Measurements from ENCODE around the gene SIAE.

Gene SIAE

DNA sequence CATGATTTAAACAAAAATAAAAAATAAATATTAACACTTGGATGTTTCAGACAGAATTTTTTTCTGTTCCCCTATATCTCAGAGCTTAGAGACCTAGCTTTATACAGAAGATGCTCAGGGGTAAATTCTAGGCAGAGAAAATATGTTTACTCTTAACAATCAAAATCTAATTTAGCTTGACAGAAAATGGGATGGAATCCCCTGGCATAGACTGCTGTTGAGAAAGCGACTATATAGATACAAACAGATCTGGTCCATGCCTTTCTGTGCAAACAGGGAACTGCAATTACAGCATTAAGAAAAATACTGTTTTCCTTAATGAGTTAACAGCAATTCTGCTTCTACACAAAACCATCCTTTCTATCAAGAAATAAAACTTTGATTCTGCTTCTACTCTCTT is 14.6 kb downstream of the SIAE start:
- H3K36me3 ChIP-seq (ENCODE audit: control insufficient read depth, insufficient read depth, low read length), result no peaks in the 10 kb centered on the region
- H3K9ac ChIP-seq (ENCODE audit: low read length), result no peak overlapping the region
- H3K27me3 ChIP-seq (ENCODE audit: control insufficient read depth, insufficient read depth, low read length), result no peaks in the 10 kb centered on the region
- H3K9me3 ChIP-seq (ENCODE audit: control insufficient read depth, low read length), result no peaks in the 10 kb centered on the region
- H3K4me1 ChIP-seq (ENCODE audit: control insufficient read depth, insufficient read depth, low read length), result no peaks in the 10 kb centered on the region
- no peak overlapping the region for H3K4me3 ChIP-seq (ENCODE audit: low read length)

DNA sequence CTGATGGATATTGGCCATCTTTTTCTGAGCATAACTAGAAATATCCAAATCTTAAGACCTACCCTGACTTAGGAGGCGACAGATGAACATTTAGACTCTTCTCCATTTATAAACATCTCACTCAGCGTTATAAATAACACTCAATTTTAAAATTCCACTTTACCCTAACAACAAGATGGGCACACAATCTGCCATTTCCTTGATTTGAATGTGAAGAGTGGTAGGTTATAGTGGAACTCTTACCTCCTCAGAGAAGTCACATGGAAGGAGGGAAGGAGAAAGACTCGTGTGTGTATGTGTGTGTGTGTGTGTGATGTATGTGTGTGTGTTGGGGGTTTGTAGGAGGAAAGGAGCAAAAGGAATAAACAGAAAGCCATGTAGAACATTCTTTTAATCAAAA is 15.0 kb downstream of the SIAE start:
- Histone ChIP-seq H3K27me3 (ENCODE audit: control insufficient read depth, insufficient read depth, low read length) (no peaks in the 10 kb centered on the region), H3K4me3 (ENCODE audit: low read length) (no peak overlapping the region), H3K36me3 (ENCODE audit: control insufficient read depth, insufficient read depth, low read length) (no peaks in the 10 kb centered on the region), H3K9me3 (ENCODE audit: control insufficient read depth, low read length) (no peaks in the 10 kb centered on the region), H3K9ac (ENCODE audit: low read length) (no peak overlapping the region), H3K4me1 (ENCODE audit: control insufficient read depth, insufficient read depth, low read length) (no peaks in the 10 kb centered on the region)

DNA sequence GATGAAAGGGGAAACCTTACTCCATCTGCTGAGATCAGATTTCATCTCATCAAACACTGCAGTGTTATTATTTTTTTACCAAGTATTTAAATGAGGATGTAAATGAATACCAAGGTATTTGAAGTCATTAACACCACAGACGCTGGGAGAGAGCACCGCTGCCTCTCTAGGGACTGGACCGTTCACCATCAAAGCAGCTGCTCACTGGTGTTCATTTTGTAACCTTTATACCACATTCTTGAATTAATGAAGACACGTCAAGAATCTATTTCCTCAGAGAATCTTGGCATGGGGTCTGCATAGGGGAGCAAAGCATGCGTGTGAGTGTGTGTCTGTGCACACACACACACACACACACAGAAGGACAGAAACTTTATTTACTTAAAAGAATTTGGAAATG is 15.6 kb downstream of the SIAE start:
- H3K4me3 ChIP-seq (ENCODE audit: low read length), result no peak overlapping the region
- no peaks in the 10 kb centered on the region for H3K4me1 ChIP-seq (ENCODE audit: control insufficient read depth, insufficient read depth, low read length)
- H3K9ac ChIP-seq (ENCODE audit: low read length), result no peak overlapping the region
- H3K9me3 ChIP-seq (ENCODE audit: control insufficient read depth, low read length), result no peaks in the 10 kb centered on the region
- H3K27me3 ChIP-seq (ENCODE audit: control insufficient read depth, insufficient read depth, low read length), result no peaks in the 10 kb centered on the region
- no peaks in the 10 kb centered on the region for H3K36me3 ChIP-seq (ENCODE audit: control insufficient read depth, insufficient read depth, low read length)

DNA sequence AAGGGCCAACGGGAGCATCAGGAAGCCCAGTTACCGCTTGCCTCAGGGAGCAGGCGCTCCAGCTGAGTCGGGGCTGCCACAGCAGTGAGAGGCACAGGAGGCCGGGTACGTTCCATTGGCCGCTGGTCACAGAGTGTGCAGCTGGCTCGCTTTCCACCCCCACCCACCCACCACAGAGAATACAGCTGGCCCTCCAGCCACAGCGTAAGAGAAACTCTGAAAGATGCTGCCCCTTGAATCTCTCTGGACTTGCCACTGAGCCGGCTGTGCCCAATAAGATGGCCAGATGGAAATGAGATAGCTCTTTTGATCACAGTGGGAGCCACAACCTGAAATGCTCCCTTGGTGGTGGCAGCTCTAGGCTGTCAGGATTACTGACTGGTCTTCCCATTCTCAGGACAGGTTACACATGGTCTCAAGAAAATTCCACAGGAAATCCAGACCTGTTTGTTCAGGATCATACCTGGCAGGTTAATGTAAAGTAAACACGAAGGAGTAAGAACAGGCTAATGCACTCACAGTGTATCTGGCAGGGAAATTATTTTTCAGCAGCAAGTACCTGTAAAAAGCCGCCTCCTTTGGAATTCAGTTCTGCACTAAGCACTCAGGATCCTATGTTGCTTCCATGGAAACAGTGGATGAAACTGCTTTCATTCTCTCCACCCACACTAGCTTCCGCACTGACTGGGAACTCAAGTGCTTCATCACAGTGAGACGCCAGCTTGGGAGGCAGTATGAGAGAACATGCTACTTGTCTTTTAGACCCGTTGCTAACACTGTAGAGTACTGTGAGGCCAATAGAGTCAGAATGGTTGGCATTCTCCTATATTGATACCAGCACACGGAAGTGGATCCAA is 16.5 kb downstream of the SIAE start:
- H3K4me1 ChIP-seq (ENCODE audit: control insufficient read depth, insufficient read depth, low read length), result no peaks in the 10 kb centered on the region
- H3K36me3 ChIP-seq (ENCODE audit: control insufficient read depth, insufficient read depth, low read length), result no peaks in the 10 kb centered on the region
- no peak overlapping the region for H3K4me3 ChIP-seq (ENCODE audit: low read length)
- H3K9me3 ChIP-seq (ENCODE audit: control insufficient read depth, low read length), result no peaks in the 10 kb centered on the region
- no peak overlapping the region for H3K9ac ChIP-seq (ENCODE audit: low read length)
- H3K27me3 ChIP-seq (ENCODE audit: control insufficient read depth, insufficient read depth, low read length), result no peaks in the 10 kb centered on the region

DNA sequence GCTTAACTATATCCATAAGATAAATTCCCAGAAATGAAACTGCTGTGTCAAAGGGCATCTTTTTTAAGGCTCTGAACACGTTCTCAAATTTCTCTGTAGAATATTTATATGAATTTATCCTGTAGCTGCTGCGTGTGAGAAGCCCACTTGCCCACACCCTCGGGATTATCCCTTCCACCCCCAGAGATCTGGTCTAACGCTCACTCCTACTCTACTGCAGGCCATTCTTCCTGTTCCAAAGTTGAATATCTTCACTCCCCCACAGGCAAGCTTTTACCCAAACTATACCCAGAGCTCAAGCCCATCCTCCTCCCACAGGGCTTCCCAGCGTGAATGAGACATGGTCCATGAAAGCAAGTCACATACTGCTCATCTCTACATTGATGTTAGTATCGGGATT is 24.9 kb downstream of the SIAE start:
- Histone ChIP-seq H3K36me3 (ENCODE audit: control insufficient read depth, insufficient read depth, low read length) (no peaks in the 10 kb centered on the region), H3K4me3 (ENCODE audit: low read length) (no peak overlapping the region), H3K9me3 (ENCODE audit: control insufficient read depth, low read length) (no peaks in the 10 kb centered on the region), H3K4me1 (ENCODE audit: control insufficient read depth, insufficient read depth, low read length) (peaks cover 5% of the 10 kb centered on the region), H3K27me3 (ENCODE audit: control insufficient read depth, insufficient read depth, low read length) (no peaks in the 10 kb centered on the region), H3K9ac (ENCODE audit: low read length) (no peak overlapping the region)

DNA sequence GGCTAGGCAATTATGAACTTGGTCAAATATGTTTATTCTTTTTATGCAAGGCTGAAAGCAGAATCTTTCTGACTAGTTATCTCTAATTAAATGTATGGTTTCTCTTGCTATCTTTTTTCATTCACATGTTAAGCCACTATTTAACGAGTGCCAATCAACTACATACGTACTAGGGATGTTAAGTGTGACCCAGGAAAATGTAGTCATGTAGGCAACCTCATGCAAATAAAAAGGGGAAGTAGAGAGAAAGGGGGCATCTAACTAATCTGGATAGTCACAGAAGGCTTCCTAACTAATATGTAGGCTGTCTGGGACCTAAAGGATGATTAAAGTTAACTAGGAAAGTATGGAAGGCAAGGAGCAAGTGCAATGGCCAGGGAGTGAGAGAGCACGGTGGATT is 27.4 kb downstream of the SIAE start:
- H3K36me3 ChIP-seq (ENCODE audit: control insufficient read depth, insufficient read depth, low read length), result no peaks in the 10 kb centered on the region
- H3K9me3 ChIP-seq (ENCODE audit: control insufficient read depth, low read length), result no peaks in the 10 kb centered on the region
- H3K4me1 ChIP-seq (ENCODE audit: control insufficient read depth, insufficient read depth, low read length), result peaks cover 5% of the 10 kb centered on the region
- H3K9ac ChIP-seq (ENCODE audit: low read length), result no peak overlapping the region
- H3K4me3 ChIP-seq (ENCODE audit: low read length), result no peak overlapping the region
- no peaks in the 10 kb centered on the region for H3K27me3 ChIP-seq (ENCODE audit: control insufficient read depth, insufficient read depth, low read length)

DNA sequence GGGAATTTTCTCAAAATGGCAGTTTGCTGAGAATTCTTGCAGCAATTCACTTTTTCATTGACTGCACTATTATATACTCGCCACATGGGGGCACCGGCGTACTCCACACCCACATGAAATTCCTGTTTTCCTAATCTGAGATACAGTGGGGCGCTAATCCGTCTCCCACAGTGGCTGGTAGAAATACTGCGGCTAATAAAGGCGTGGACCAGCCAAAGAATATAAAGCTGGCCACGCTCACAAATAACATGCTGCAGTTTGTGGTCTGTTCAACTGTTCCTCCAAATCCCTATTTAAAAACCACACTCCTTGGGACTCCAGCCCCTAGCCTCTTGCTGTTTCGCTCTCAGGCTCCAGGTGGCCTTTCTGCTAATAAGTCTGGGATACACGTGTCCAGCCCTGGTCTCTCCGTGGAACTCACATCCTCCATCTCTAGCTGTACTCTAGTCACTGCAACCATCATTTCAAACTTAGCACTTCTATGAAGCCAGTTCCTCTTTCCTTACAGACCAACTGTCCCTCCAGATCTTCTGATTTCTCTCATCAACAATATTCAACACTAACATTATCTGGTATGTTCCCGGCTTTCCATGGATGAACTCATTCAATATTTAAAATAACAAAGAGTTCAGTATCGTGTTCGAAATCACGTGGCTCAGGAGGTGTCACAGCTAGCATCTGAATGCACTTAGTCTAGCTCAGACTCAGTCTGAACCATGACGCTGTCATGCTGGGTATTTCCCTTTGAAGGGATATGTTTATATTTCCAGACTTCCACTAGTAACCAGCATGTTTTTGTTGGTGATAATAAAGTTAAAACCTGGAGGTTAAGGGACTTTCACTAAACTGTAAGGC is 28.9 kb downstream of the SIAE start:
- Histone ChIP-seq H3K27me3 (ENCODE audit: control insufficient read depth, insufficient read depth, low read length) (no peaks in the 10 kb centered on the region), H3K4me1 (ENCODE audit: control insufficient read depth, insufficient read depth, low read length) (peaks cover 5% of the 10 kb centered on the region), H3K9ac (ENCODE audit: low read length) (peak overlapping the region; percentile 24), H3K4me3 (ENCODE audit: low read length) (no peak overlapping the region), H3K9me3 (ENCODE audit: control insufficient read depth, low read length) (no peaks in the 10 kb centered on the region), H3K36me3 (ENCODE audit: control insufficient read depth, insufficient read depth, low read length) (no peaks in the 10 kb centered on the region)

DNA sequence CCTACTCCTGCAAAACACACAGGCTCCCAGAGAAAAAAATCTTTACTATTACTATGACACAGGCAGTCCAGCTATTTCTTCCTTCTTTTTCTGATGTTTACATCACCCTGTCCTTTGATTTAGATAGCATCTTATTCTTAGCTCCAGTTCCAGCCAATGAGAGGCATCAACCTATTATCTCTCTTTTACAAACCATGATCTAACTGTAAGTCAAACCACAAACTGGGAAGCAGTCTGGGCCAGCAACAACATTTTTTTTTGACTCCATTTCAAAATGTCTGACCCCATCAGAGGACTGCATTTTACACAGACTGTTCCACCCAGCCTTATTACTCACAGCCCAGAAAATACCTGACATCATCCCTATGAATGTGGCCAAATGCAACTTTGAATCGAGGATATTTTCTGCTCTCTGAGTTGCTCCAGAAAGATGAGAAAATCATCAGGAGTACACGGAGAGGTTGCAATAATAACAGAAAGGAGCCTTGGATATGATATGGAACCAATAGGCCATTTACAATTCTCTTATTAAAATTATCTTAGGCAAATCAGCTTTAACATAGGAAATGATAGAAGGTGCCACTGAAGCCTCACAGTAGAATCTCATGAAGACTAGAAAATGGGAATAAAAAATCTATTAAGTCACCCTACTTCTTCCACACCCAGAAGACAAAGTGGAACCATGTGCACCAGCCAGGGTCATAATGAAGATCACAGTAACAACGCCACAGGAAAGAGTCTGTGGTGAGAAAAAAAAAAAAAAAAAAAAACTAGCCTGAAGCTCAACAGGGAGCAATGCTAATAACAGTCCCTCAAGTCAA is 29.7 kb downstream of the SIAE start:
- Histone ChIP-seq H3K36me3 (ENCODE audit: control insufficient read depth, insufficient read depth, low read length) (no peaks in the 10 kb centered on the region), H3K4me3 (ENCODE audit: low read length) (no peak overlapping the region), H3K27me3 (ENCODE audit: control insufficient read depth, insufficient read depth, low read length) (no peaks in the 10 kb centered on the region), H3K9ac (ENCODE audit: low read length) (no peak overlapping the region), H3K4me1 (ENCODE audit: control insufficient read depth, insufficient read depth, low read length) (peaks cover 5% of the 10 kb centered on the region), H3K9me3 (ENCODE audit: control insufficient read depth, low read length) (no peaks in the 10 kb centered on the region)

DNA sequence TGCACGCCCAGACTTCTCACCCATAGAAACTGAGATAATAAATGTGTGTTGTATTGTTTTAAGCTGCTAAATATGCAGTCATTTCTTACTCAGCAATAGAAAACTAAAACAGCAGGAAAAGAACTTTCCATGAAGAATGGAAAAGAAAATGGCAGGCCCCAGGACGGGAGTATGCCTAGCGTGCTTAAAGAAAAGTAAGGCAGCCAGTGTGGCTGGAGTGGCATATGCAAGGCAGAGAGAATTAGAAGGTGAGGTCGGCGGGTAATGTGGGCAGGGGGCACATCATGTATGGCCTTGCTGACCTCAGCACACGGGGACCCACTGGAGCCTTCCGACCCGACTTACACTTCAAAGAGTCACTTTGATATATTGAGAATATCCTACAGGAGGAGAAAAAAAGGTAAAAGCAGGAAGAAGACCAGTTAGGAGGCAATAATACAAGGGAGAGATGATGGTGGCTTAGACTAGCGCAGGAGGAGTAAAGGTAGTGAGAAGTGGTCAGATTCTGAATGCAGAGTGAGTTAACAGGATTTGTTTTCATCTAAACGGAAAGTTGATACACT is 30.4 kb downstream of the SIAE start:
- Histone ChIP-seq H3K9me3 (ENCODE audit: control insufficient read depth, low read length) (no peaks in the 10 kb centered on the region), H3K4me1 (ENCODE audit: control insufficient read depth, insufficient read depth, low read length) (peaks cover 5% of the 10 kb centered on the region), H3K9ac (ENCODE audit: low read length) (no peak overlapping the region), H3K27me3 (ENCODE audit: control insufficient read depth, insufficient read depth, low read length) (no peaks in the 10 kb centered on the region), H3K4me3 (ENCODE audit: low read length) (no peak overlapping the region), H3K36me3 (ENCODE audit: control insufficient read depth, insufficient read depth, low read length) (no peaks in the 10 kb centered on the region)

DNA sequence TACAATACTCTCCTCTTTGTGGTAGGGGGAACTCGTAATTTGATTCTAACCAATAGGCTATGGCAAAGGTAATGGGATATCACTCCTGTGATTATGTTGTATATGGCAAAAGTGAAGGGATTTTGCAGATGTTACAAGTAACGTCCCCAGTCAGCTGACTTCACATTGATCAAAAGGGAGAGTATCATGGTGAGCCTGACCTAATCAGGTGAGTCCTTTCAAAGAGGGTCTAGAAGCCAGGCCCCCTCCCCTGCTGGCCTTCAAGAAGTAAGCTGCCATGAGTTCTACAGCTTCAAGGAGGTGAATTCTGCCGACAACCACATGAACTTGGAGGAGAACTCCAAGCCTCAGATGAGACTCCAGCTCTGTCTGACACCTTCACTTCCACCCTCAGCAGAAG is 30.9 kb downstream of the SIAE start:
- peaks cover 5% of the 10 kb centered on the region for H3K4me1 ChIP-seq (ENCODE audit: control insufficient read depth, insufficient read depth, low read length)
- H3K9ac ChIP-seq (ENCODE audit: low read length), result no peak overlapping the region
- no peaks in the 10 kb centered on the region for H3K9me3 ChIP-seq (ENCODE audit: control insufficient read depth, low read length)
- H3K4me3 ChIP-seq (ENCODE audit: low read length), result no peak overlapping the region
- H3K27me3 ChIP-seq (ENCODE audit: control insufficient read depth, insufficient read depth, low read length), result no peaks in the 10 kb centered on the region
- H3K36me3 ChIP-seq (ENCODE audit: control insufficient read depth, insufficient read depth, low read length), result no peaks in the 10 kb centered on the region

DNA sequence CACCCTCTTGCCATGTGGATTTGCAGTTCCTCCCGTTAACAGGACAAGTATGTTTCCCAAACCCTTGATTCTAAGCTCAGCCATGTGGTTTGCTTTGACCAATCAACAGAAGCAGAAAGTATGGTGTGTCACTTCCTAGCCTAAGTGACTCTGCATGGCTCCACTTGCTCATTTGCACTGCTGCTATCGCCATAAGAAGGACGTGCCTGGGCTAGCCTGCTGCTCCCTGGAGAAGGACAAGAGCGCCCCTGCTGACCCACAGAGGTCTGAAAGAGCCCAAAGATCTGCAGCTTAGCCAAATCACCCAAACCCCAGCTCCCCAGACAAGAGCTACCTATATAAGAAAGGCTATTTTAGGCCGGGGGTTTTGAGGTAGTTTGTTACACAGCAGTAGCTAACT is 32.9 kb downstream of the SIAE start:
- Histone ChIP-seq H3K36me3 (ENCODE audit: control insufficient read depth, insufficient read depth, low read length) (no peaks in the 10 kb centered on the region), H3K27me3 (ENCODE audit: control insufficient read depth, insufficient read depth, low read length) (no peaks in the 10 kb centered on the region), H3K9me3 (ENCODE audit: control insufficient read depth, low read length) (no peaks in the 10 kb centered on the region), H3K4me1 (ENCODE audit: control insufficient read depth, insufficient read depth, low read length) (peaks cover 5% of the 10 kb centered on the region), H3K4me3 (ENCODE audit: low read length) (no peak overlapping the region), H3K9ac (ENCODE audit: low read length) (no peak overlapping the region)

All from mucosa of stomach (tissue), 1 donor.